Liver (tissue), 3 donors: ENCODE results near the gene DISP3.

ENCODE experiments used
- ATF3 ChIP-seq: IDR thresholded peaks from 2 replicates; pipeline ENCODE4 v1.6.1; 2016; ENCODE audit warnings: antibody characterized with exemption
- CTCF ChIP-seq: fragments of 150-350 bp; IDR thresholded peaks from 2 replicates; pipeline ENCODE4 v1.5.1; 2017; ENCODE audit warnings: improper control_type of control experiment, low read depth, low read length; ENCODE audit not compliant: missing input control
- FOXA1 ChIP-seq: IDR thresholded peaks from 2 replicates; pipeline ENCODE4 v1.6.1; 2016; ENCODE audit warnings: antibody characterized with exemption
- GABPA ChIP-seq, 2 donors: IDR thresholded peaks in 1 of 2; conservative IDR thresholded peaks in 1 of 2; 2 replicates each; pipeline ENCODE4 v1.6.1; 2016; ENCODE audit warnings: antibody characterized with exemption in 2 of 2, mild to moderate bottlenecking in 1 of 2, moderate library complexity in 1 of 2
- HNF4A ChIP-seq, 2 donors: conservative IDR thresholded peaks; 2 replicates each; pipeline ENCODE4 v1.6.1; 2016; ENCODE audit warnings: antibody characterized with exemption in 2 of 2, mild to moderate bottlenecking in 2 of 2
- JUND ChIP-seq, 2 donors: IDR thresholded peaks; 2 replicates each; pipeline ENCODE4 v1.6.1; 2016; ENCODE audit warnings: antibody characterized with exemption in 2 of 2
- MAX ChIP-seq: IDR thresholded peaks from 2 replicates; pipeline ENCODE4 v1.6.1; 2016; ENCODE audit warnings: antibody characterized with exemption
- NR2F2 ChIP-seq: IDR thresholded peaks from 2 replicates; pipeline ENCODE4 v1.6.1; 2016; ENCODE audit warnings: antibody characterized with exemption
- RAD21 ChIP-seq, 2 donors: IDR thresholded peaks; 2 replicates each; pipeline ENCODE4 v1.6.1; 2016; ENCODE audit warnings: antibody characterized with exemption in 2 of 2, mild to moderate bottlenecking in 2 of 2
- TAF1 ChIP-seq: conservative IDR thresholded peaks from 2 replicates; pipeline ENCODE4 v1.6.1; 2016; ENCODE audit warnings: antibody characterized with exemption, mild to moderate bottlenecking
- YY1 ChIP-seq: IDR thresholded peaks from 2 replicates; pipeline ENCODE4 v1.6.1; 2016; ENCODE audit warnings: antibody characterized with exemption, mild to moderate bottlenecking
- ZBTB33 ChIP-seq: IDR thresholded peaks from 2 replicates; pipeline ENCODE4 v1.6.1; 2016; ENCODE audit warnings: antibody characterized with exemption
- donor health status: healthy.
- donor health status: healthy.

- TF ChIP-seq FOXA1 (no peak), ATF3 (no peak), MAX (no peak), CTCF (no peak), TAF1 (no peak), YY1 (no peak), RAD21 (IDR thresholded peaks at IDR 0.05) (no peak), NR2F2 (no peak), ZBTB33 (no peak), JUND (IDR thresholded peaks at IDR 0.05) (no peak), HNF4A (conservative IDR thresholded peaks at IDR 0.05) (no peak), GABPA (IDR thresholded peaks at IDR 0.05 in 1 of 2, conservative IDR thresholded peaks at IDR 0.05 in 1 of 2) (no peak)
Measured at GRCh38 chr1:11537380-11537764, 58.4 kb downstream of the DISP3 start.
